ENCODE data around the gene GPC3. TPM values are rescaled to one million over a fixed set of nuclear protein-coding genes. Genes with fewer than 3 reads are reported as not detected.
"Not testable (repeated sequence)": the region's sequence is repeated elsewhere in the genome, so short reads cannot be mapped to it uniquely, and the experiment has no call there.

GPC3 gene
- total RNA-seq, 1 donor from 2014 or later: not detected

DNA sequence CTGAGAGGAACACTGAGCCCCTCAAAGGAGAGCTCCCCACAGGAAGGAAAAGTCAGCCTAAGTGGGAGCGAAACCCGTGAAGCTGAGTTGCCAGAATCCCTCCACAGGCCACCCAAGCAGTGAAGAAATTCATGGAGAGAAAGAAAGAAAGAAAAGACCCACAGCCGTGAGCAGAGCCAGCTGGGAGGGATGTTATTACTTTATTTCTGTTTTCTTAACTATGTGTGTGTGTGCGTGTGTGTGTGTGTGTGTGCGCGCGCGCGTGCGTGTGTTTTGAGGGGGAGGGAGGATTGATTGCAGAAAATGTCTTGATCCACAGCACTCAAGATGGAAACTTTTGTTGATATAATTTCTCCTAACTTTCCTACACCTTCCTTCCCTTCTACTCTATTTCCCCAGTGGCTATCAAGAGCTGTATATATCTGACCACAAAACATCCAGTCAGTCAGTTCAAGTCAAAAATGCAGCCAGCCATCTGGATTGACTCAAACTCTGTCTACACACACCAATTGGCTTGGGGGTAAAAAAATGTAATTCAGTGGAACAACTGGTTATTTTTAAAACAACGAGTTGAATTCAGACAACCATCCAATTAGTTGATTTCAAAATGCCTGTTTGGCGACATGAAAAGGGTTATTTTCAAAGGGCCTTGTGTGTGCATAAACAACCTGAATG, 13.8 kb upstream of the GPC3 start:
- DNase-seq (ENCODE audit: low read depth in 2 of 2): no peak

GRCh38 chrX:133995759-133996158, 10.4 kb upstream of the GPC3 start:
- DNase-seq (ENCODE audit: low read depth in 2 of 2): no peak

DNA sequence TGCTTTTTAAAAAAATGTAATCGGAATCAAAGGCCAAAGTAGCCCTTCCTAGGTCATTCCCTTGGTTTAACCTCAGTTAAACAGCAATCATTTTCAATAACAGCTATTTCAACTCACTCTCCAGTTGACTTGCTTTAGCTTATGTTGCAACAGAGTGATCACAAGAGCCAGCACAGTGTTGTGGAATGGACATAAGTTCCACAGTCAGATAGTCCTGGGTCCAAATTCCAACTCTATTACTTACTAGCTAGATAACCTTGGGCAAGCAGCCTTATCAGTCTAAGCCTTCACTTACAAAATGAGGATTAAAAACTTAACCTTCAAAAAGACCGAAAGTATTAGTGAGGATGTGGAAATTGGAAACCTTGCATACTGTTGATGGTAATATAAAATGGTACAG, 9.2 kb upstream of the GPC3 start:
- DNase-seq (ENCODE audit: low read depth in 2 of 2): no peak

DNA sequence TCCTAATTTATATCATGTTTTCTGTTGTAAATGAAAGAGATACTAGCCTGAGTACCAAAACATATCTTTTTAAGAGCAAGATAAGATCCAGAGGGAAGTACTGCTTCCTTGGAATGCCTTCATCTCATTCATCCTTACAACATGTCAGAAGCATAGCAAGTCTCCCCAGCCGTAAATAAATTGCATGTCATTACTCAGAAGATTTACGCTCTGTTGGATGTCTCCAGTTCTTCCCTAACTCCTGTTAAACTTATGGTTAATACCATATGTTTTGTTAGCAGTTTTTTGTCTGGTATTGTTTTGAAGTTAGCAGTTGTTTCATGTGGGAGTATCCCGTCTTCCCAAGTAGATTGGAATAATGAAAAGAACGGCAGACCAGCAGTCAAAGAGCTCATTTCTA, 7.5 kb upstream of the GPC3 start:
- no peak for DNase-seq (ENCODE audit: low read depth in 2 of 2)

DNA sequence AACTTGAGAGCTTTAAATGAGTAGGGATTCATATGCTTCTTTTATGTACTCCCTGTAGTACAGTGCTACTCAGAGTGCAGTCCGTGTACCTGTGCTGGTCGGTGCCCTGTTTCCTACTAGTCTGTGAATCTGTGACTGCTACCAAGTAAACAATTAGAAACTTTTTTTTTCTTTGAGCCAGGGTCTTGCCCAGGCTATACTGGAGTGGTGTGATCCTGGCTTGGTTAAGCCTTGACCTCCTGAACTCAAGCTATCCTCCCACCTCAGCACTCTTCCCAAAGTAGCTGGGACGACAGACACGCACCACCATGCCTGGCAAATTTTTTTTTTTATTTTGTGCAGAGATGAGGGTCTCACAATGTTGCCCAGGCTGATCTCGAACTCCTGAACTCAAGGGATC, 6.4 kb upstream of the GPC3 start:
- DNase-seq (ENCODE audit: low read depth in 2 of 2): no peak

- not testable (repeated sequence) for DNase-seq (ENCODE audit: low read depth in 2 of 2)
These were observed 5.7 kb upstream of the GPC3 start for GRCh38 chrX:133991057-133991456.

- DNase-seq (ENCODE audit: low read depth in 2 of 2): no peak
These were observed 4.6 kb upstream of the GPC3 start for GRCh38 chrX:133989993-133990392.

- DNase-seq (ENCODE audit: low read depth in 2 of 2): no peak
These were observed 4.1 kb upstream of the GPC3 start for GRCh38 chrX:133989490-133989889.

- no peak for DNase-seq (ENCODE audit: low read depth in 2 of 2)
These were observed 2.6 kb upstream of the GPC3 start for GRCh38 chrX:133988010-133988409.

DNA sequence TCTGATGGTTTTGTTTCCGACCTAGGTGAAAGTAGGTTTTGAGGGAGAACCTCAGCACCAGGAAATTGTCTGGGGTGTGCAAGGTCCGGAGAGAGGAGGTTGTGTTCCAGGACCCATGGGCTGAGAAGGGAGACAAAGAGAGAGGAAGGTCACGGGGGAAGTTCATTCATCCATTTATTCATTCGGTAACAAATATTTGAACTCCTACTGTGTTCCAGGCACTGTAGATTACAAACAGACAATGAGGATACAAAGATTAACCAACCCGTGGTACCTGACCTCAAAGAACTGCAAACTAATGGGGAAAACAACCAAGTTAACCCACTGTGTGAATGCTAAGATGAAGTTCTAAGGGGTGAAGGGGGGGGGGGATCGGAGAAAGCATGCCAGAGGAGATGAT, 1.8 kb upstream of the GPC3 start:
- no peak for DNase-seq (ENCODE audit: low read depth in 2 of 2)

- no peak for DNase-seq (ENCODE audit: low read depth in 2 of 2)
These were observed 731 bp upstream of the GPC3 start for GRCh38 chrX:133985967-133986683.

- DNase-seq (ENCODE audit: low read depth in 2 of 2): no peak
These were observed 584 bp downstream of the GPC3 start for GRCh38 chrX:133984857-133985163.

DNA sequence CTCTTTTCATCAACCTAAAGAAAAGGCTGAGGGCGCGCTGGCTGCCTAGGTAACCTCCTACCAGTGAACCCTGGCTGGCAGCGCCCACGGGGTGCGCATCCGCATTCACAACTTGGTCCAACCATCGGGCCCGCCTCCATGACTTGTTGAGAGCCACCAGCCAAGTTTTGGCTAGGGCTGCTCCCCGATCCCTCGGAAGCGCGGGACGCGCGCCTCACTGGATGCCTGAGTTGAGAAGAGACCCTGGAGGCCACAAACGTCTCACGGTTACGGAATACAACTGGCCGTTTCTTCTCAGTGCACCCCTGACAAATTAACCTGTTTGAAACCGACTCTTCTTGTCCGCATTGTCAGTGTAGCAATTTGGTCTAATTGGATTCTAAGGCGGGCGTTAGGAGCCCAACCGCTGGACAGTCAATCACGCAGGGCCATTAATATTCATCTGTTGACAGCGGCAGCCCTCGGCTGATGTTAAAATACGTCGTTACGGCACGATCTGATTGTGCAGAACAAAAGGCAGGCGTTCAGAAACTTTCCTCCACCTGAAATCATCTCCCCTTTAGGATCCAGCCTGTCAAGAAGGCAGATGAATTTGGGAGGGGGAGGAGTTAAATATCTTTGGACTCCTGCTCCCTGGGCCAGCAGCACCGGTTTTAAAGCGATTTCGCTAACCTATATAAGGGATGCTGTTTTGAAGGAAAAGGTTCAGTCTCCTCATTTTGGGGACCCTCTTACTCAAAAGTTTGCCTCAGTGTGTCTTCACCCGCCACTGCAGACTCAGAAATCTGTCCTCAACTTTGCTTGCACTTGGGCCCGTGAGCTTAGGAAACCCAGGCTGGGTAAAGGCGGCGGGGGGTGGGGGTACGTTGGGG, 1.2 kb downstream of the GPC3 start:
- DNase-seq (ENCODE audit: low read depth in 2 of 2): no peak

- no peak for DNase-seq (ENCODE audit: low read depth in 2 of 2)
These were observed 2.0 kb downstream of the GPC3 start for GRCh38 chrX:133983256-133983973.

- no peak for DNase-seq (ENCODE audit: low read depth in 2 of 2)
These were observed 3.5 kb downstream of the GPC3 start for GRCh38 chrX:133981924-133982323.

- no peak for DNase-seq (ENCODE audit: low read depth in 2 of 2)
These were observed 4.4 kb downstream of the GPC3 start for GRCh38 chrX:133980832-133981588.

DNA sequence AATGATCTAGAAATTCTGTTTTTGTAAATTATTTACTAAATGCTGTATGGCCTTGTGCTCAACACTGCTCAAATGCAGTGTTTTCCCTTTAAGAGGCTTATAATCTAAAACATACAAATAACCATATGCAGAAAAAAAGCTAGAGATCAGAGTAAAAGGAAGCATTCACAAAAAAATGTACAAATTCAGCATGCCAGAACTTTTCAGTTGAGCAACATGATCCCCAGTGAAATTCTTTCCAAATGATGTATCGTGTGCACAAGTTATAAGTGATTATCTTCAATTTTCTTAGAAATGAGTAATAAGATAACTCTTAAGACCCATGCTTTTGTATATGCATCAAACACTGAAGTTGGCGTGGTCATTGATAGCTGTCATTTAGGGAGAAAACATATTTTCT, 5.0 kb downstream of the GPC3 start:
- no peak for DNase-seq (ENCODE audit: low read depth in 2 of 2)

- no peak for DNase-seq (ENCODE audit: low read depth in 2 of 2)
These were observed 5.7 kb downstream of the GPC3 start for GRCh38 chrX:133979641-133980230.

DNA sequence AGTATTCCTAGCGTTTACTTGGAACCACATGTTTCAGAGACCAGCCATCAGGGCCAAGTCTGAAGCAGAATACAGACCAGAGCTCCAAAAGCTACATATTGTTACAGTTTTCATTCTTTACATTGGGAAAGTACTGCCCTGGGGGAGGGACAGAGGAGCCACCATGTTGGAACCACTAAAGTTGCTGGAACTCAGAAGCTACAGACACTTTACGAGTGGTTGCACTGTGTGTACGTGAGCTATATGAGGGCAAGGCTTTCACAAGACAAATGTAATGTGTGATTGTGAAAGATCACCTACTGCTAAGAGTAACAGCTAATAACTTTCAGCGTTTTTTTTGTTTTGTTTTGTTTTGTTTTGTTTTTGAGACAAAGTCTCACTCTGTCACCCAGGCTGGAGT, 11.7 kb downstream of the GPC3 start:
- DNase-seq (ENCODE audit: low read depth in 2 of 2): no peak

- DNase-seq (ENCODE audit: low read depth in 2 of 2): no peak
These were observed 12.5 kb downstream of the GPC3 start for GRCh38 chrX:133972916-133973315.

DNA sequence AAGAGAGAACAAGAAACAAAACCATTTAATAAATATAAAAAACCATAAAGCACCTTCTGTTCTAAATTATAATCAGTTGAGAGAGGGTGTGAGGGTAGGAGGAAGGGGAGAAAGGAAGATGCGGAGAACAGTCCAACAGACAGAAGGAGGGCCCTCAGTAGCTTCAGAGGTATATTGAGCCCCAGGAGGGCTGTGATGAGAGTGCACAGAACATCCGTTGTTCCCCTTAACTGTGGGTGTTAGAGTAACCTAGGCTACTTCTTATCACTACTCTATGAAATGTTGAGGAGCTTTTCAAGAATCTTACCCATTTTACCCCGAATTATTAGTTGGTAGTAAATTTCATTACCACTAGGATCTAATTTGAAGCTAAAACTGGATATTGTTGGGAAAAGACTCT, 13.8 kb downstream of the GPC3 start:
- no peak for DNase-seq (ENCODE audit: low read depth in 2 of 2)

All from lung microvascular endothelial cell (primary cell).